ENCODE data around the gene NLGN1.

DNA sequence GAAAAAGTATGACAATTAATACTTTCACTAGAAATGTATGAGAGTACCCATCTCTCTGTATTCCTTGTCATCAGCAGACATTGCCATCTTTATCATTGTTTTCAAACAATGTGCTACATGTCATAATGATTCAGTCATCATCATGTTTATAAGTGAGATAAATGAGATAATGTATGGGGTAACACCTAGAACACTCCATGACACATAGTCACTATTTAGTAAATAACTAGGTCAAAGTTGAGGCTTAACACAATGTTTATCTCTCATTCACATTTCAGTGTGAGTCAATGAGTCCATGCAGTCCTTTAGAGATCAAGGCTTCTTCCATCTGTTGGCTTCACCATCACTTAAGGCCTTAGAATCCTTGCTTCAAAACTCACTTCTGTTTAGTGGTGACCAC, 70.0 kb downstream of the NLGN1 start:
- TF ChIP-seq, protein P1, sequence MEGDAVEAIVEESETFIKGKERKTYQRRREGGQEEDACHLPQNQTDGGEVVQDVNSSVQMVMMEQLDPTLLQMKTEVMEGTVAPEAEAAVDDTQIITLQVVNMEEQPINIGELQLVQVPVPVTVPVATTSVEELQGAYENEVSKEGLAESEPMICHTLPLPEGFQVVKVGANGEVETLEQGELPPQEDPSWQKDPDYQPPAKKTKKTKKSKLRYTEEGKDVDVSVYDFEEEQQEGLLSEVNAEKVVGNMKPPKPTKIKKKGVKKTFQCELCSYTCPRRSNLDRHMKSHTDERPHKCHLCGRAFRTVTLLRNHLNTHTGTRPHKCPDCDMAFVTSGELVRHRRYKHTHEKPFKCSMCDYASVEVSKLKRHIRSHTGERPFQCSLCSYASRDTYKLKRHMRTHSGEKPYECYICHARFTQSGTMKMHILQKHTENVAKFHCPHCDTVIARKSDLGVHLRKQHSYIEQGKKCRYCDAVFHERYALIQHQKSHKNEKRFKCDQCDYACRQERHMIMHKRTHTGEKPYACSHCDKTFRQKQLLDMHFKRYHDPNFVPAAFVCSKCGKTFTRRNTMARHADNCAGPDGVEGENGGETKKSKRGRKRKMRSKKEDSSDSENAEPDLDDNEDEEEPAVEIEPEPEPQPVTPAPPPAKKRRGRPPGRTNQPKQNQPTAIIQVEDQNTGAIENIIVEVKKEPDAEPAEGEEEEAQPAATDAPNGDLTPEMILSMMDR (IDR thresholded peaks at IDR 0.05), result no peak
- TF ChIP-seq POLR2A (IDR thresholded peaks at IDR 0.05), result no peak
